A375 (cell line): Measurements from ENCODE around the gene RBM38. TPM values are rescaled to one million over a fixed set of nuclear protein-coding genes. Genes with fewer than 3 reads are reported as not detected.

Source experiments
- total RNA-seq: library from RNA; depleted of rRNA; stranded (reverse); fragments of >200 nt; shearing (Covaris generic); gene quantifications from 2 replicates; pipeline ENCODE4 v1.2.3, GENCODE V29; 2014; rRNA removed

Gene RBM38
- 15.7 and 16.4 TPM in 2 replicates for total RNA-seq

DNA sequence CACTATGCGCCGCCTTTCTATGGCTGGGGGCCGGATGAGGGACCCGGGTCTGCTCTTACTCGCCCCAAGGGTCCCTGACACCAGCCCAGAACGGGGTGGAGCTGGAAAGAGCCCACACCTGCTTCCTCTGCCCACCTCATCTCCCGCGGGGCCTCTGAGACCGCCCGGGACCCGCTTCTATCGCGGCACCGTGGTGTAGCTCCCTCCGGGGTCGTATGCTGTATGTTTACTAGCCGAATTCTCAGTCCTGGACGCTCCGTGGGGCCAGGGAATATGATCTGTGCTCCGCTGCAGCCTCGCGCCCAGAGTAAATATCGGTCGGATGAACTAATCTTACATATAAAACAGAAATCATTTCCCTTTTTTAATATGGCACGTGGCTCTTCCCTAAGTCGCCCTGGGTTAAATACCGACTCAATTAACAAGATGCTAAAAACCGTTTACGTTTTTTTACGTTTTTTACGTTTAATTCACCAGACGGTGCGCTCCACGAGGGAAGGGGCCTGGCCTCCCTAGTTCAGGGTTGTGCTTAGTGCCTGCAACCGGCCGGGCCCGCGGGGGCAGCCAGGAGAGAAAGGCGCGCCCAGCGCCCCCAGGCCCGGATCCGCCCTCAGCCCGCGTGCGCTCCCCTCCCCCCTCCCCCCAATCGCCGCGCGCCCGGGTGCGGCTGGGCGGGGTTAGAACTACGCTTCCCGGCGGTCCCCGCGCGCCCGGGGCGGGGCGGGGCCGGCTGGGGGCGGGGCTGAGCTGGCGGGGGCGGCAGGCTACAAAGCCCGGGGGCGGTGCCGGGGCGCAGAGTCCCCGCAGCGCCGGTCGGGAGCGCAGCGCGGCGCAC, at the start of gene RBM38:
RBM38 (plus strand) TSS at position 793 of the 835 bp plus-strand sequence. CDS start 186 bp downstream, outside the sequence.

DNA sequence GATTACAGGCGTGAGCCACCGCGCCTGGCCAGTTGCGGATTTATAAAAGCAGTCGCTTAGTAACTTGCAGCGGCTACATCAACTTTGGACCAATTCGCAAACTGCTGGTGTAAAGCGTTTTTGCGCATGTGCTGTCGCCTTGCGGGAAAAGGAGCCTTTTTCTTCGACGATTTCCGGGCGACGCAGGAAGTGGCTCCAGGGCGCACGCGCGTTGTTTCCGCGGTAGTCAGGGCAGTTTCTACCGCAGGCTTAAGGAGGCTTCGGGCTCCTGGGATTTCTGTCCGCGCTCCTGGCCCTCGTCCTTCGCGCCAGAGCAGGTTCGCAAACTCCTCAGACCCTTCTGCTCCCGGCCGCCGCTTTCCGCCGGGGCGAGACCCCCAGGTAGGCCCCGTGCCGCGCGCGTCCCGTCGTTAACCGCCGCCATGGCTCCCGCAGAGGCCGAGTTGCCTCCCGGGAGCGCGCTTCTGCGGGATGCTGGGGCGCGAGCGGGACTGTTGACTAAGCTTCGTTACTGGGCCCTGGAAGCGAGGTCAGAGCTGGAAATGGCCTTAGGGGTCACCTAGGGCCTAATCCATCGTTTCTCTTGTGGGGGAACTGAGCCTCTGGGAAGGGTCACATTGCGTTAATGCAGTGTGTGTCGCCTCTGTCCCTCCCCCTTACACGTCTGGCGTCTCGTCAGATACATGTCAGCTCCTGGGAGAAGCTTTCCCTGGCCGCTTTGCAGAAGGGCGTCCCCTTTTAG, 40.0 kb upstream of the RBM38 start, which contains the start of gene RAE1:
RAE1 (plus strand) TSS at position 214 of the 742 bp plus-strand sequence. CDS start 2,784 bp downstream, outside the sequence.

Other genes with a start within 250 kb of the RBM38 start
- gene BMP7, start 124.8 kb upstream of the RBM38 start, total RNA-seq: 1.5 TPM in 2 replicates
- not detected in 2 replicates for gene SPO11, start 61.6 kb upstream of the RBM38 start, total RNA-seq
- gene RAE1, start 40.1 kb upstream of the RBM38 start, total RNA-seq: 74.4 and 91.4 TPM in 2 replicates
- gene CTCFL, start 133.7 kb downstream of the RBM38 start, total RNA-seq: not detected in 2 replicates
- gene PCK1, start 169.7 kb downstream of the RBM38 start, total RNA-seq: 0.04 TPM in 1 of 2 replicates, not detected in the other
- gene ZBP1, start 229.0 kb downstream of the RBM38 start, total RNA-seq: not detected in 2 replicates